ENCODE measurements around the gene ANKRD63.

DNA sequence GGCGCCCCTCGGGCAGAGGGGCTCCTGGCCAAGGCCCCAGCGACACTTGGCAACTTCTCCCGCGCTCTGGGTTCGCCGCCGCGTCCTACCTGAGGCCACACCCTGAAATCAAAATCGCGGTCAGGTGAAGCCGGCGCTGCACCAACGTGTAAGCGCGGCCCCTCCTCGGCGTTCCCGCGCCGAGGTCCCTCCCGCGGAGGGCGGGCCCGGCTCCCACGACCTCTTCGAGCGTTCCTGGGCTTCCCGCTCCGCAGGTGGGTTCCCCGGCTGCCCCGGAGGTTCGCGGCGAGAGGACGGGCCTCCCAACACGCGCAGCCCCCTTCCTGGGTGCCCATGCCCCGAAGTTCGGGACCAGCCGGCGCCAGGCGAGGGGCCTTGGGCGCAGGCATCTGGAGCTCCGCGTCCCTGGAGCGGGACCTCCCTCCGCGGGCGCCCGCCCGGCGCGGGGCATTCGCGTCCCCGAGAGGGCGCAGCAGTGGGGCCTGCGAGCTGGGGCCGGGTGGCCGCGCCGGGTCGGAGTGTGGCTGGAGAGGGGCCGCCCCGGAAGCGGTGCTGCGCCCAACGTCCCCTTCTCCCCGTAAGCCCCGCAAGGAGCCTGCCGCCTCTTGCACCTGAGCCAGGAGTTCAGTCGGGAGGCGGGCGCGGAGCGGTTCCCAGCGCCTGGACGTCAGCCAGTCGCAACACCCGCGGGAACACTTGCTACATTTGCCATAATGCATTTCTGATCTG lies 30.3 kb downstream of the ANKRD63 start:
- TF ChIP-seq, protein P1, sequence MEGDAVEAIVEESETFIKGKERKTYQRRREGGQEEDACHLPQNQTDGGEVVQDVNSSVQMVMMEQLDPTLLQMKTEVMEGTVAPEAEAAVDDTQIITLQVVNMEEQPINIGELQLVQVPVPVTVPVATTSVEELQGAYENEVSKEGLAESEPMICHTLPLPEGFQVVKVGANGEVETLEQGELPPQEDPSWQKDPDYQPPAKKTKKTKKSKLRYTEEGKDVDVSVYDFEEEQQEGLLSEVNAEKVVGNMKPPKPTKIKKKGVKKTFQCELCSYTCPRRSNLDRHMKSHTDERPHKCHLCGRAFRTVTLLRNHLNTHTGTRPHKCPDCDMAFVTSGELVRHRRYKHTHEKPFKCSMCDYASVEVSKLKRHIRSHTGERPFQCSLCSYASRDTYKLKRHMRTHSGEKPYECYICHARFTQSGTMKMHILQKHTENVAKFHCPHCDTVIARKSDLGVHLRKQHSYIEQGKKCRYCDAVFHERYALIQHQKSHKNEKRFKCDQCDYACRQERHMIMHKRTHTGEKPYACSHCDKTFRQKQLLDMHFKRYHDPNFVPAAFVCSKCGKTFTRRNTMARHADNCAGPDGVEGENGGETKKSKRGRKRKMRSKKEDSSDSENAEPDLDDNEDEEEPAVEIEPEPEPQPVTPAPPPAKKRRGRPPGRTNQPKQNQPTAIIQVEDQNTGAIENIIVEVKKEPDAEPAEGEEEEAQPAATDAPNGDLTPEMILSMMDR (IDR thresholded peaks at IDR 0.05; ENCODE audit: poor library complexity), result peak; percentile 3
- peak; percentile 43 for TF ChIP-seq EZH2 (IDR thresholded peaks at IDR 0.05; ENCODE audit: borderline replicate concordance)
- TF ChIP-seq EZH2phosphoT487 (IDR thresholded peaks at IDR 0.05; ENCODE audit: low read depth, severe bottlenecking, unreplicated experiment), result peak; percentile 46

All from hepatocyte (in vitro differentiated cells).